Activated T-cell treated with anti-CD3 and anti-CD28 coated beads, Interleukin-2, amount 50 U/mL, for 4 hours (primary cell): ENCODE measurements around the gene GLE1. TPM values are rescaled to one million over a fixed set of nuclear protein-coding genes. Genes with fewer than 3 reads are reported as not detected.
"Not testable (repeated sequence)": the region's sequence is repeated elsewhere in the genome, so short reads cannot be mapped to it uniquely, and the experiment has no call there.

Experiments used
- ATAC-seq, 2 donors: fragments of 200-7000 bp; cut with Tn5 transposase; one replicate each; pipeline ENCODE4 v1.10.0; 2021
- DNase-seq: peaks from one replicate; pipeline ENCODE4 v3.0.0-alpha.2; 2020
- H3K27me3 Mint-ChIP-seq: one replicate; pipeline ENCODE4 v1.8.0; 2021; ENCODE audit warnings: low read depth, mixed read lengths
- H3K36me3 Mint-ChIP-seq: one replicate; pipeline ENCODE4 v1.8.0; 2022; ENCODE audit warnings: mixed read lengths; ENCODE audit not compliant: insufficient read depth
- H3K4me1 Mint-ChIP-seq: one replicate; pipeline ENCODE4 v1.8.0; 2021; ENCODE audit warnings: low read depth, mixed read lengths
- H3K4me3 Mint-ChIP-seq: one replicate; pipeline ENCODE4 v1.8.0; 2021; ENCODE audit warnings: mild to moderate bottlenecking, moderate library complexity, mixed read lengths
- H3K9me3 Mint-ChIP-seq: one replicate; pipeline ENCODE4 v1.8.0; 2021; ENCODE audit warnings: mixed read lengths
- total RNA-seq, 3 donors: library from RNA; stranded (reverse); gene quantifications; one replicate each; pipeline ENCODE4 v1.2.1, GENCODE V29; 2021

GLE1 gene
- total RNA-seq, 3 donors from 2014 or later: 39.3 to 42.2 (median 41.9) TPM

- peaks cover 65% of the 10 kb centered on the region for H3K36me3 Mint-ChIP-seq
- H3K4me3 Mint-ChIP-seq: no peak overlapping the region
- no peaks in the 10 kb centered on the region for H3K27me3 Mint-ChIP-seq
- H3K4me1 Mint-ChIP-seq: peaks cover 2% of the 10 kb centered on the region
- H3K9me3 Mint-ChIP-seq: no peaks in the 10 kb centered on the region
- ATAC-seq: no peak
- no peak for DNase-seq
Measured at GRCh38 chr9:128580731-128581130, 76.2 kb downstream of the GLE1 start.

- not testable (repeated sequence) for ATAC-seq, H3K27me3 Mint-ChIP-seq, H3K4me3 Mint-ChIP-seq, H3K4me1 Mint-ChIP-seq, DNase-seq, H3K9me3 Mint-ChIP-seq
- H3K36me3 Mint-ChIP-seq: peaks cover 57% of the 10 kb centered on the region
Measured at GRCh38 chr9:128585155-128585554, 80.6 kb downstream of the GLE1 start.

- not testable (repeated sequence) for H3K4me1 Mint-ChIP-seq, H3K4me3 Mint-ChIP-seq, H3K9me3 Mint-ChIP-seq, DNase-seq, H3K27me3 Mint-ChIP-seq, ATAC-seq
- peaks cover 58% of the 10 kb centered on the region for H3K36me3 Mint-ChIP-seq
Measured at GRCh38 chr9:128586934-128587333, 82.4 kb downstream of the GLE1 start.

GRCh38 chr9:128587453-128587852 lies 82.9 kb downstream of the GLE1 start:
- H3K4me1 Mint-ChIP-seq: peaks cover 7% of the 10 kb centered on the region
- H3K9me3 Mint-ChIP-seq: no peaks in the 10 kb centered on the region
- H3K36me3 Mint-ChIP-seq: peaks cover 56% of the 10 kb centered on the region
- no peaks in the 10 kb centered on the region for H3K27me3 Mint-ChIP-seq
- no peak overlapping the region for H3K4me3 Mint-ChIP-seq
- peak; percentile 95 to 96 for ATAC-seq
- peak; percentile 10 for DNase-seq

GRCh38 chr9:128588581-128589233 lies 84.2 kb downstream of the GLE1 start:
- ATAC-seq (no peak), DNase-seq (no peak)
- no peaks in the 10 kb centered on the region for H3K9me3 Mint-ChIP-seq
- peaks cover 7% of the 10 kb centered on the region for H3K4me1 Mint-ChIP-seq
- peaks cover 51% of the 10 kb centered on the region for H3K36me3 Mint-ChIP-seq
- H3K27me3 Mint-ChIP-seq: no peaks in the 10 kb centered on the region
- no peak overlapping the region for H3K4me3 Mint-ChIP-seq

Other genes starting within 250 kb of the GLE1 start
- 10 to 100 TPM; 39.4 to 48.2 (median 46.5) TPM for gene GOLGA2, start 228.7 kb upstream of the GLE1 start, total RNA-seq
- gene SWI5, start 228.4 kb upstream of the GLE1 start, total RNA-seq: 10 to 100 TPM; 18.6 to 19.5 (median 19.1) TPM
- gene TRUB2, start 182.3 kb upstream of the GLE1 start, total RNA-seq: 10 to 100 TPM; 64.6 to 71.7 (median 69.7) TPM
- gene COQ4, start 181.9 kb upstream of the GLE1 start, total RNA-seq: 10 to 100 TPM; 60.7 to 63.9 (median 62.4) TPM
- gene SLC27A4, start 164.2 kb upstream of the GLE1 start, total RNA-seq: 10 to 100 TPM; 51.3 to 59.0 (median 56.0) TPM
- gene URM1, start 133.3 kb upstream of the GLE1 start, total RNA-seq: 100 to 1,000 TPM in 2 of 3 donors, 10 to 100 TPM in 1; 93.3 to 106 (median 104) TPM
- gene CERCAM, start 83.9 kb upstream of the GLE1 start, total RNA-seq: under 1 TPM; 0.30 to 0.63 (median 0.34) TPM
- gene ODF2, start 48.7 kb upstream of the GLE1 start, total RNA-seq: 10 to 100 TPM; 54.1 to 58.5 (median 56.0) TPM
- gene SPTAN1, start 47.9 kb downstream of the GLE1 start, total RNA-seq: 100 to 1,000 TPM; 110 to 132 (median 118) TPM
- 10 to 100 TPM; 27.4 to 37.4 (median 32.0) TPM for gene DYNC2I2, start 152.1 kb downstream of the GLE1 start, total RNA-seq
- gene SET, start 184.5 kb downstream of the GLE1 start, total RNA-seq: 100 to 1,000 TPM; 761 to 865 (median 792) TPM
- gene PKN3, start 197.8 kb downstream of the GLE1 start, total RNA-seq: 10 to 100 TPM in 1 of 3 donors, 1 to 10 TPM in 2; 5.5 to 10.1 (median 8.1) TPM
- gene ZDHHC12, start 219.4 kb downstream of the GLE1 start, total RNA-seq: 10 to 100 TPM; 41.7 to 44.9 (median 43.3) TPM